Right ventricle myocardium superior (tissue), 1 donor: ENCODE data around the gene IL17RE. TPM values are rescaled to one million over a fixed set of nuclear protein-coding genes. Genes with fewer than 3 reads are reported as not detected.
"Not testable (repeated sequence)": the region's sequence is repeated elsewhere in the genome, so short reads cannot be mapped to it uniquely, and the experiment has no call there.

Experiments used
- ATAC-seq: fragments of 200-7000 bp; cut with Tn5 transposase; one replicate; pipeline ENCODE4 v1.9.1; 2020; ENCODE audit warnings: mild to moderate bottlenecking; ENCODE audit not compliant: poor library complexity
- DNase-seq: peaks from one replicate; pipeline ENCODE4 v3.0.0-alpha.2; 2020
- intact Hi-C: fragments of 100-400 bp; cut with DNase I; formaldehyde crosslinking; loops from one replicate; pipeline ENCODE4 v1.11.2; 2022
- long read RNA-seq: library from polyadenylated mRNA; unstranded; transcript quantifications from one replicate; pipeline ENCODE4 v2.0.0, GENCODE V29; 2021
- total RNA-seq: library from RNA; stranded (reverse); fragmentation: NEBNext Ultra II Directional; extraction: Animal tissue kit (Norgen Biotek cat#: 25700); gene quantifications from one replicate; pipeline ENCODE4 v1.2.1, GENCODE V29; 2021
- donor health status: DM: no; HTN: yes; CAD: no; lungs with severe emphysema.

Gene IL17RE, protein sequence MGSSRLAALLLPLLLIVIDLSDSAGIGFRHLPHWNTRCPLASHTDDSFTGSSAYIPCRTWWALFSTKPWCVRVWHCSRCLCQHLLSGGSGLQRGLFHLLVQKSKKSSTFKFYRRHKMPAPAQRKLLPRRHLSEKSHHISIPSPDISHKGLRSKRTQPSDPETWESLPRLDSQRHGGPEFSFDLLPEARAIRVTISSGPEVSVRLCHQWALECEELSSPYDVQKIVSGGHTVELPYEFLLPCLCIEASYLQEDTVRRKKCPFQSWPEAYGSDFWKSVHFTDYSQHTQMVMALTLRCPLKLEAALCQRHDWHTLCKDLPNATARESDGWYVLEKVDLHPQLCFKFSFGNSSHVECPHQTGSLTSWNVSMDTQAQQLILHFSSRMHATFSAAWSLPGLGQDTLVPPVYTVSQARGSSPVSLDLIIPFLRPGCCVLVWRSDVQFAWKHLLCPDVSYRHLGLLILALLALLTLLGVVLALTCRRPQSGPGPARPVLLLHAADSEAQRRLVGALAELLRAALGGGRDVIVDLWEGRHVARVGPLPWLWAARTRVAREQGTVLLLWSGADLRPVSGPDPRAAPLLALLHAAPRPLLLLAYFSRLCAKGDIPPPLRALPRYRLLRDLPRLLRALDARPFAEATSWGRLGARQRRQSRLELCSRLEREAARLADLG
- 0.46 TPM for total RNA-seq
- long read RNA-seq = 0 reads

DNA sequence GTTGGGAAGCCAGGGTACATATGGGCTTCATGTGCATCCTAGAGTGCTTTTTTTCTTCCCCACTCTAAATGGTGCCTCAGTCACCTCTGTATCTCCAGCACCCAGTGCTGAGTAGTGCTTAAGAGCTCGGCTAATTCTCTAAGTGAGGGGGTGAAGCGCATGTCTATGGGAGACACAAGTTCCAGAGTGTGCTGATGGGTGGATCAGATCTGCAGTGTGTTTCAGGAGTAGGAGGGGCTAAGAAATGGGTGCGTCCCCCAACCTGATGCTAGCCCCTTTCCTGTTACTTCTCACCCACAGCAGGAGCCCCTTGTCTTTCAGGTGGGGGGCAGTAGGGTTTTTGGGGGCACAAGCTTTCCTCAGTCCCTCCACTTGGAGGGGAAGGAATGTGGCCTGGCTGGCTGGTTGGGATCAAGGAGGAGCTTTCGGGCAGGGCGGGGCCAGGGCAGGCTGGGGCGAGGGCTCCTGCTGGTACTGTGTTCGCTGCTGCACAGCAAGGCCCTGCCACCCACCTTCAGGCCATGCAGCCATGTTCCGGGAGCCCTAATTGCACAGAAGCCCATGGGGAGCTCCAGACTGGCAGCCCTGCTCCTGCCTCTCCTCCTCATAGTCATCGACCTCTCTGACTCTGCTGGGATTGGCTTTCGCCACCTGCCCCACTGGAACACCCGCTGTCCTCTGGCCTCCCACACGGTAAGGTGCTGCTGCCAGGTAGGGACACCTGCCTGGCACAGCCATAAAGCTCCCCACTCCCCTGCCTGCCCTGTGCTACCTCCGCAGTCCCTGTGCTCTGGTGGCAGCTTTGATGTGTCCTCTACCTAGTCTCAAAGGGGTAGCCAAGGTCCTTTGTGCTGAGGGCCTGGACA lies at the start of gene IL17RE:
IL17RE (plus strand) TSS at position 477 of the 866 bp plus-strand sequence; CDS start at position 562, 85 bp downstream.
- intact Hi-C loops = no loop called here
- ATAC-seq = peak; percentile 41
- DNase-seq = no peak

DNA sequence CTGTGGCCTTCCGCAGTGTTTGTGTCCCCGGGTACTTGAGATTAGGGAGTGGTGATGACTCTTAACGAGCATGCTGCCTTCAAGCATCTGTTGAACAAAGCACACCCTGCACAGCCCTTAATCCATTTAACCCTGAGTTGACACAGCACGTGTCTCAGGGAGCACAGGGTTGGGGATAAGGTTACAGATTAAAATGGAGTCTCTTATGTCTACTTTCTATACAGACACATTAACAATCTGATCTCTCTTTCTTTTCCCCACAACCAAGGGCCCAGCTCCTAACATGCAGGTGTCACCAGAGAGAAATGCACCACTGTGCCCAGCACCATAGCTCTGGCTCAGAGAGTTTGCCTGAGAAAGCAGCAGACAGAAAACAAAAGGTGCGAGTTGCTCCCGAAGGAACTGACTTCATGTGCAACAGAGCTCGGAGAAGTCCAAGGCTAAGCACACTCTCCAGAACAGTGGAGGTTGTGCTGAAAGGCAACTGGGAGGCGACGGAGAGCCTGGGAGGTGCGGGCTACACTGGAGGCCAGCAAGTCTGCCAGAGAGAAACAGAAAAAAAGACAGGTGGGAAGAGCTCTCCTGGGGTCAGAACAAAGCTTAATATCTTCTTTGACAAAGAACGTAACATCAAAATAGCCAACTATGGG lies 48.2 kb upstream of the IL17RE start:
- DNase-seq, intact Hi-C loops, ATAC-seq: not testable (repeated sequence)

DNA sequence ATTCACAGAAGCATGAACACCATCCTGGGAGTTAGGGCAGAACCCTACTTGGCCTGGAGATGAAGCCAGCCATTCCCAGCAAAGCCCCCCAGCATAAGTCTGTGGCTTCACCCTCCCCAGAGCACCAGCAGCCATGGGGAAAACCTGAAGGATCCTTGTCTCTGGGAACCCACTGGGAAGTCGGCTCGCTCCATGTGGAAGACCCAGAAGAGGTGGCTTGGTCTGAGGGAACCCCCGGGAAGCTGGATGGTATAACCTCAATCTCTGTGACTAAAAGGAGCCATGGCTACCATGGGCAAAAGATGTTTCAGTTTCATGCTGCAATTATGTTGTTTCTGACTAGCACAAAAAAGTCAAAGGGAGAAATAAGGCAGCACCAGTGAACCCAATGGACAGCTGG lies 47.1 kb upstream of the IL17RE start:
- ATAC-seq (no peak), DNase-seq (no peak)
- intact Hi-C loops = no loop called here

DNA sequence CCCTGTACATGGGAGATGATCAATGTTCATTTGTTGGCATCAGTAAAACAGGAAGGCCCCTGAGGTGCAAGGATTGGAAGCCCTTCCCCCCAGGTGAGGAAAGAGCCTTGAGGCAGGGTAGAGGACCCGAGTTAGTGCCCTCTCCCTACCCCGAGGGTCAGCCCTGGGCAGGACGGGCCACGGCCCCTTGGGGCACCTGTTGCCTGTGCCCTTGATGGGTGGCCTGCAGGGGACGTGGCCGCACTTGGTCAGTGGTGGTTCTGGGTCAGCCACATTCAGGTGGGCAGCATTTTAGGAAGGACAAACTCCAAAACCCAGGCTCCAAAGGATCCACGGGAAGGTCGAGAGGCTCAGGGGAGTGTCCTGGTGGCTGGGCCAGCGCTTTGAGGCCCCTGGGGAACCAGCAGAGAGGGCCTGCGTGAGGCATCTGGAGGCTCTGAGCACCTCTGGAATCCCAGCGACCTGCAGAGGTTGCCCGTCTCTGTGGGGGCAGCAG lies 43.1 kb upstream of the IL17RE start:
- intact Hi-C loops = no loop called here
- ATAC-seq = no peak
- no peak for DNase-seq

DNA sequence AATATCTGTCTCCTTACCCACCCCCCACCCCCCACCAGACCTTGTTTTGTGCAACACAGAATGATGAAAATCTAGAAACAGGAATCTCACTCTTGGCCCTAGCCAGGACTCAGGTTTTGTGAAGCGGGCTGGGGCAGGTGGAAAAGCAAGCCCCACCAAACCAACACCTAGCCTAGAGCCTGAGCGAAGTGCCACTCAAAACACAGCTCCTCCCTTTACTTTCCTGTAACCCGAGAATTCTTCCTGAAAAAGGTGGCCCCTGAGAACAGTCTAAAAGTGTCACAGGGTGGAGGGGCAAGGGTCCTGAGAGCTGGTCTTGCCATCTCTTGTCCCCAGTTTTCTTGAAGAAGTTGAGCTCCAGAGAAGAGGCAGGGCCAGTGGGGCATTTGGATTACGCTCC lies 41.4 kb upstream of the IL17RE start:
- no peak for DNase-seq
- intact Hi-C loops = no loop called here
- no peak for ATAC-seq

DNA sequence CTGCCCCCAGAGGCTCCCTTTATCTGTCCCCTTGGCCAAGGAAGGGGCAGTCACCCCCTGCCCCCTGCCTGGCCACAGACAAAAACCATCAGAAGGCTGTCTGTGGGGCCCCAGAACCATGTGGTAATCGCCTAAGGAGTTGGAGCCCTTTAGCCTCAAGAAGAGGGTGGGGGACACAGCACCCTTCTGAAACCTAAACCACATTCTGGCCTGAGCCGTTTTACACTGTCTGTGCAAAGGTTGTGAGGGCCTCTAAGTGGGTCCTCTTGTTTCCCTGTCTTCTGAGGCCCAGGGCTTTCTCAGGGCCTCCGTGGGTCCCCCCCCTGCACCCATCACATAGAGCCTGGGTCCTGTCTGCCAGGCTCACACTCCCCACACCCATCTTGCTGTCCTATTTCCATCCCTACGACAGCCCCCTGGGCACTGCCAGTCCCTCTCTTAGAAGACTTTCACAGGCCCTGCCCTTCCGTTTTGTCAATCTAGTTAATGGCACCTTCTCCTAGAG lies 41.0 kb upstream of the IL17RE start:
- no peak for ATAC-seq
- no peak for DNase-seq
- intact Hi-C loops = no loop called here

DNA sequence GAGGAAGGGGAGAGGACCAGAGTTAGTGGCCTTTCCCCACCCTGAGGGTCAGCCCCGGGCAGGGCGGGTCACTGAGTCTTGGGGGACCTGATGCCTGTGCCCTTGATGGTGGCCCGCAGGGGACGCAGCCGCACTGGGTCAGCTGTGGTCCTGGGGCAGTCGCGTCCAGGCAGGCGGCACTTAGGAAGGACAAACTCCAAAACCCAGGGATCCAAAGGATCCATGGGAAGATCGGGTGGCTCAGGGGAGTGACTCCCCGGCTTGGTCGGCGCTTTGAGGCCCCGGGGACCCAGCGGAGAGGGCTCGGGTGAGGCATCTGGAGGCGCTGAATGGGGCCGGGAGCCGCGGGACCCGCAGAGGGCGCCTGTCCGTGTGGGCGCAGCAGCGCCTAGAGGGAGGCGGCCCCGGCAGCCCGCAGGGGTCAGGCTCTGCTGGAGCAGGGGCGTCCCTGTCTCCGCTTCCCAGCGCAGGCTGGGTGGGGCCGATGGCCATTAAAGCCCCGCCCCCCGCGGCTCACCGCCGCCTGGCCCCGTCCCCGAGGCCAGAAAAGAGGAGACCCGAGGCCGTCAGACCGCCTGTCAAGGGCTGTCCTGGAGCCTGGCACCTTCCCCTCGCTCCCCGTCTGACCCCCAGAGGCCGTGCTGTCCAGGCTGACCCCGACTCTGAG lies 40.1 kb upstream of the IL17RE start:
- intact Hi-C loops = no loop called here
- ATAC-seq (peak; percentile 92), DNase-seq (peak; percentile 83)

DNA sequence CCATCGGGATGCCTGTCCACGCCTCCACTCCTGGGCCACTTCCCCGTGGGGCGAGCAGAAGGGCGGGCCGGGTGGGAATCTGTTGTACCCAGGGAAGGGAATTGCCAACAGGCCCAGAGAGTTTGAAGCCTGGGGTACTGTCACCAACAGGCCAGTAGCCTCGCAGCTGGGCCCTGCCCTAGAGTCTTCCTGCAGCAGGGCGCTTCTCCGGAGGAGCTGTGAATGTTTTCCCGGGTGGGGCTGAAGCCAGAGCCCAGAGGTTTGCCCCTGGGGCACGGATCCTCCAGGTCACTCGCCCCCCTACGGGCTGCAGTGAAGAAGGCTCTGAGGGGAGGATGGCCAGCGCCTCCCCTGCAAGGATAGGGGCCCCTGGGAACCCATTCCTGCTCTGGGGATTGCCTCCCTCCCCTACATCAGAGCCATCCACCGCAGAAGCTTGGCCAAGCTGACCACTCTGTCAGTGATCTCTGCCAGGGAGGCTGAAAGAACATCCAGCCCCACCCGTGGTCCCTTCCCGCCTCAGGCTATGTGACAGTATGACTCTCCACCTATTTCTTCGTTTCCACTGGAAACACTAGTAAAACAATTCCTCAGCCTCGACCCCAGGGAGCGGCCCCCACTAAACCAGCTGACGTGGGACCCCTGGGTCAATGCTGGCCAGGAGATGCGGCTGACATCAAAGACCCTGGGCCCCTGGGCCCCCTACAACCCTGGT lies 39.4 kb upstream of the IL17RE start:
- ATAC-seq (peak; percentile 4), DNase-seq (no peak)
- intact Hi-C loops = no loop called here

DNA sequence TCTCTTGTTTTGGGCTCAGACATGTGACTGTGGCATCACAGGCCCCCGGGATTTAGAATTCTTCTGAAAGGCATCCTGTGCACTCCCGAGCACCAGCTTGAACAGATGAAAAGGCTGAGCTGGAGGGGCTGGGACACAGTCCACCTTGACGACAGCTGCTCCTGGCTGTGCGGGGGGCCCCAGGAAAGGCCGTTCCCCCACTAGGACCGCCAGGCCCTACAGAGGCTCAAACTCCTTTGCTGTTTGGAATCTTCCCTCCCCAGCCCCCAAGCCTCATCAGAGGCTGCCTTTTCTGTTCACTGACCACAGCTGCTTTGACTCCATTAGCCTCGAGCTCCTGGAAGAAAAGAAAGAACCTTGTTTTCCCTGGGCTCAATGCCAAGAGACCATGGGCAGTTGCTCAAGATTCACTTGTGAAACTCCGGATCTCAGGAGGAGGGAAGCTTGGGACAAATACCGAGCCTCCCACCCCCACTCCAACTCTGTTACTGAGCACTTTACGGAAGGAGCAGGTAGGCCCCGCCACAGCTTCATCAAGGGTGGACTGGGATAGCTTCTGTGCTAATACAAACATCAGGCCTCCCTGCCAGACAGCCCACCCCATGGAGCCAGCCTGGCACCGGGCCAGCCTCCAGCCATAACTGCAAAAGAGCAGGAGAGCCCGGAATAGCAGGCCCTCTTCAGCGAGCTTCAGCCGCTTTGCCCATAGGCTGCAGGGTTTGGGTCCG lies 38.3 kb upstream of the IL17RE start:
- intact Hi-C loops = no loop called here
- ATAC-seq = peak; percentile 50

DNA sequence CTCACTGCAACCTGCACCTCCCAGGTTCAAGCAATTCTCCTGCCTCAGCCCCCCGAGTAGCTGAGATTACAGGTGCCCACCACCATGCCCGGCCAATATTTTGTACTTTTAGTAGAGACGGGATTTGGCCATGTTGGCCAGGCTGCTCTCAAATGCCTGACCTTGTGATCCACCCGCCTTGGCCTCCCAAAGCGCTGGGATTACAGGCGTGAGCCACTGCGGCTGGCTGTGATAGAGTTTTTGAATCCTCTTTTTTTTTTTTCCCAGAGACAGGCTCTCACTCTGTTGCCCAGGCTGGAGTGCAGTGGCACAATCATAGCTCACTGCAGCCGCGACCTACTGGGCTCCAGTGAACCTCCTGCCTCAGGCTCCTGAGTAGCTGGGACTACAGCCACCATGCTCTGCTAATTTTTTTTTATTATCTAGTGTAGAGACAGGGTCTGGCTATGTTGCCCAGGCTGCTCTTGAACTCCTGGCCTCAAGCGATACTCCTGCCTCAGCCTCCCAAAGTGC lies 37.5 kb upstream of the IL17RE start:
- DNase-seq, intact Hi-C loops, ATAC-seq: not testable (repeated sequence)

More for the DNA sequence above, 38.3 kb upstream of the IL17RE start:
- peak; percentile 63 for DNase-seq

DNA sequence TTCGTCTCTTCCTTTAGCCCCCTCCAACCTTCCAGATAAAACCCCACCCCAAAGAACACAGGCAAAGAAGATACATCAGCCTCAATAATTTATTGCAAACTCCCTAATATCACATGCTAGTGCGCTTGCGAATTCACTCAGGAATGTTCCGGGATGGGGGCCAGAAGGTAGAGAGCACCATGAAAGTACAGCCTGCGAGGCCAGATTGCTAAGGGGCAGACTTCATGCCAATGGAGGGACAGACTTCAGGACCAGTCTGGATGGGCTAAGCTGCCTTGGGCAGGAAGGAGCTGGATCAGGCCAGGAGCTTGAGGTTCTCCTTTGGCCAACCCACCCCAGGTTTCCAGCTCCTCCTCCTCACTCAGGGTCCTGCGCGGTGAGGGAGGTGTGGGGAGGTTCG lies 36.0 kb upstream of the IL17RE start:
- intact Hi-C loops = no loop called here
- no peak for ATAC-seq
- no peak for DNase-seq

DNA sequence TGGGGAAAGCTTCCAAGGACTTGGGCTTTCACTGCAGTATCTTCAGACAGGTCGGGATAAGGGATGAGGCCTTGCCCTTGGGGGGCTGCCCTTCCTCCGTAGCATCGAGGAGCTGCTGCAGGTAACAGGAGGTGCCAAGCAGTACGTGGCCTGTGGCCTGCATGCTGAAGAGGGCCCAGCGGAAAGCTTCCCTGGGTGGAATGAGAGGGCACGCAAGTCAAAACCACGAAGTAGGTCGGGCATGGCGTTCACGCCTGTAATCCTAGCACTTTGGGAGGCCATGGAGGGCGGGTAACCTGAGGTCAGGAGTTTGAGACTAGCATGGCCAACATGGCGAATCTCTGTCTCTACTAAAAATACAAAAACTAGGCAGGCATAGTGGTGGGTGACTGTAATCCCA lies 35.5 kb upstream of the IL17RE start:
- intact Hi-C loops = no loop called here
- DNase-seq (no peak), ATAC-seq (no peak)

DNA sequence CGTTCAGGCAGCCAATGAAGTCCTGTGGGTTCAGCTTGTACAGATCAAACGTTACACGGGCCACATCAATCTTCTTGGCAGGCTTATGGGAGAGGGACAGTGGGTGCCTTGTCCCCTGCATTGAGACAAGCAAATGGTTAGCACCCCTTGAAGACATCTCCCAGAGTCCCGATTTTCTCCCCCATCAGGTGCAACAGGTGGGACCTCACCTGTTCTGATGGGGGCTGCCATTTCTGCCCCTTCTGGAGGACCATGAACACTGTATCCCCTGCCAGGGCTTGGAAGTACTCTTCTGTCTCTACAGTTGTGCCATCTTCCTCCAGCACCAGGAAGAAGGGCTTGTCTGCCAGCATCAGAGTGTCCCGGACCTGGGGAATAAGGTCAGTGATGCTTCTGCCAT lies 32.7 kb upstream of the IL17RE start:
- DNase-seq (no peak), ATAC-seq (no peak)
- intact Hi-C loops = no loop called here

DNA sequence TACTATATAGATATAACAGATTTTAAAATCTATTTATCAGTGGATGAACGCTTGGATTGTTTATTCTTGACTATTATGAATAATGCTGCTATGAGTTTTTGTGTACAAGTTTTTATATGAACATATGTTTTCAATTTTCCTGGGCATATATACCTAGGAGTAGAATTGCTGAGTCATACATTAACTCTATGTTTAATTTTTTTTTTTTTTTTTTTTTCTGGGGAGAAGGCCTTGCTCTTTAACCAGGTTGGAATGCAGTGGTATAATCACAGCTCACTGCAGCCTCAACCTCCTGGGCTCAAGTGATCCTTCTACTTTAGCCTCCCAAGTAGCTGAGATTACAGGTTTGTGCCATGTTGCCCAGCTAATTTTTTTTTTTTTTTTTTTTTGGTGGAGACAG lies 31.7 kb upstream of the IL17RE start:
- ATAC-seq (no peak), DNase-seq (no peak)
- intact Hi-C loops = no loop called here

DNA sequence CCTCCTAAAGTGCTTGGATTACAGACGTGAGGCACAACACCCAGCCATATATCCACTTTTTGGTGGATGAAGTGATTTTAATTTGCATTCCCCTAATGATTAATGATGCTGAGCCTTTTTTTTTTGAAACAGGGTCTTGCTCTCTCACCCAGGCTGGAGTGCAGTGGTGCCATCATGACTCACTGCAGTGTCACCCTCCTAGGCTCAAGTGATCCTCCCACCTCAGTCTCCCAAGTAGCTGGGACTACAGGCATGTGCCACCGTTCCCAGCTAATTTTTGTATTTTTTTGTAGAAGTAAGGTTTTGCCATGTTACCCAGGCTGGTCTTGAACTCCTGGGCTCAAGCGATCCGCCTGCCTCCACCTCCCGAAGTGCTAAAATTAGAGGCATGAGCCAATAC lies 30.6 kb upstream of the IL17RE start:
- intact Hi-C loops, ATAC-seq, DNase-seq: not testable (repeated sequence)

DNA sequence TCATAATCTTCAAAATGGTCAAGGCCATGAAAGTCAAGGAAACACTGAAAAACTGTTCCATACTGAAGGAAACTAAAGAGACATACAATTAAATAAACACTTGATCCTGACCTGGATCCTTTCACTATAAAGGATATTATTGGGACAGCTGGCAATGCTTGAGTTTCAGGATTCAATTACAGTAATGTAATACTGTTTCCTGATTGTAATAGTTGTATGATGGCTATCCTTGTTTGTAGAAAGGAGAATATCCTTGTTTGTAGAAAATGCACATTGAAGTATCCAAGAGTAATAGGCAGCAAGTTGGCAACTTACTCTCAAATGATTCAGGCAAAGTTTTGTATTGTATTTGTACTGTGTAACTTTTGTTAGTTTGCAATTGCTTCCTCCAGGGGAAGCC lies 27.2 kb upstream of the IL17RE start:
- intact Hi-C loops = no loop called here
- ATAC-seq = no peak
- no peak for DNase-seq
